HG02884 (cell line): ENCODE results near the gene PARP1.

Experiments used
- ATAC-seq: cut with Tn5 transposase; IDR thresholded peaks from one replicate; pipeline ENCODE4 v1.9.1; 2021; ENCODE audit warnings: mild to moderate bottlenecking, moderate library complexity; ENCODE audit not compliant: unreplicated experiment

Gene PARP1

GRCh38 chr1:226314055-226314454 is 93.8 kb downstream of the PARP1 start:
- no peak for ATAC-seq

DNA sequence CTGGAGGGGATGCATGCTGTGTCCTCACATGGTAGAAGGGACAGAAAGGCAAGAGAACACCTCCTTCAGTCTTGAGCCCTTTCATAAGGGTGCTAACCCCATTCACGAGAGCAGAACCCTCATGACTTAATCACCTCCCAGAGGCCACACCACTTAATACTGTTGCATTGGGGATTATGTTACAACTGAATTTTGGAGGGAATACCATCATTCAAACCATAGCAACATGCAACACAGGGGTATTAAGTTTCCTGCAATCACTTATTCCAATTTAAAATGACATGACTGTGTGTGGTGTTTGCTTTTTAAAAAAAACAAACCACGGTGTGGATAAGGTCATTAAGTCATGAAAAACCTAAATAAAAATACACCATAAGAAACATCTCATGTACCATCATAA is 95.8 kb downstream of the PARP1 start:
- ATAC-seq = no peak

- no peak for ATAC-seq
Observed at GRCh38 chr1:226311376-226311775, 96.5 kb downstream of the PARP1 start.
